ENCODE results near the gene RBM17.
"Not testable (repeated sequence)": the region's sequence is repeated elsewhere in the genome, so short reads cannot be mapped to it uniquely, and the experiment has no call there.

RBM17 gene

DNA sequence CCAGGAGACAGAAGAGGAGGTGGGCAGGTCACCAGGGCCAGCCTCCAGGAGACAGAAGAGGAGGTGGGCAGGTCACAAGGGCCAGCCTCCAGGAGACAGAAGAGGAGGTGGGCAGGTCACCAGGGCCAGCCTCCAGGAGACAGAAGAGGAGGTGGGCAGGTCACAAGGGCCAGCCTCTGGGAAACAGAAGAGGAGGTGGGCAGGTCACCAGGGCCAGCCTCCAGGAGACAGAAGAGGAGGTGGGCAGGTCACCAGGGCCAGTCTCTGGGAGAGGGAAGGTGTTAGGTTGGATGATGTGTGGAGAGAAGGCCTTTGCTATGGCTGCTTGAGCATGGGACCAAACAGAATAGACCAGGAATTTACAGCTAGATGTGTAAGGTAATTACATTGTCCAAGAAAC, 38.6 kb downstream of the RBM17 start:
- H3K18ac ChIP-seq (ENCODE audit: low read length): not testable (repeated sequence)

DNA sequence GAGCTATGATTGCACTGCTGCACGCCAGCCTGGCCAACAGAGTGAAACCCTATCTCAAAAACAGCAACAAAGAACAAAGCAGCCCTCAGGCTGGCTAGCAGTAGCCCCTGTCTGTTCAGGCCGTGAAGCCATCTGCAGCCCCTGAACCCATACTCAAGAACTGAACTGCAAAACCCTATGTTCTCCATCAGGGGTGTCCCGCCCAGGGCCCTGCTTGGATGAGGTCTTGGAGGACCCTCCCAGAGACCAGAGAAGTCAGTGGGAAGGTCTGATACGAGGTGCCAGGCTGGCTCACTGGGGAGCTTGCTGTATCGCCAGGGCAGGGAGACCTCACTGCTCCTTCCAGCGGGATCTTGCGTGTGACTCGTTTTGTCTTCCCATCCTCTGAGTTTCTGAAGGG, 39.3 kb downstream of the RBM17 start:
- Histone ChIP-seq H4K91ac (ENCODE audit: low read depth, low read length, poor library complexity) (no peak overlapping the region), H2AFZ (ENCODE audit: low read length) (no peak overlapping the region), H3K36me3 (replicated peaks in 1 of 2; ENCODE audit: control insufficient read depth in 2 of 2, insufficient read depth in 2 of 2, low read length in 2 of 2) (no peaks in the 10 kb centered on the region), H3K9ac (ENCODE audit: low read depth, low read length, poor library complexity) (no peak overlapping the region), H2BK5ac (ENCODE audit: low read length) (peak overlapping the region; percentile 83), H2BK15ac (ENCODE audit: low read length) (peak overlapping the region; percentile 44), H3K9me3 (replicated peaks in 1 of 2; ENCODE audit: control insufficient read depth in 2 of 2, insufficient read depth in 1 of 2, low read depth in 1 of 2, low read length in 2 of 2) (peaks cover 0 to 2% of the 10 kb centered on the region in 2 donors), H4K8ac (ENCODE audit: low read depth, low read length) (no peak overlapping the region), H2BK120ac (ENCODE audit: low read depth, low read length) (no peak overlapping the region), H3K27me3 (ENCODE audit: control insufficient read depth in 3 of 3, insufficient read depth in 3 of 3, low read depth in 1 of 3, low read length in 3 of 3) (no peaks in the 10 kb centered on the region), H3K27ac (replicated peaks; ENCODE audit: low read length) (no peak overlapping the region), H3K4me1 (ENCODE audit: control insufficient read depth in 2 of 2, insufficient read depth in 1 of 2, low read depth in 1 of 2, low read length in 2 of 2) (peaks cover 3 to 30% of the 10 kb centered on the region in 2 donors), H3K79me1 (ENCODE audit: low read depth, low read length) (no peaks in the 10 kb centered on the region), H3K23ac (ENCODE audit: low read depth, low read length, poor library complexity) (no peak overlapping the region), H3K14ac (ENCODE audit: low read length) (peak overlapping the region; percentile 60), H3K18ac (ENCODE audit: low read length) (peak overlapping the region; percentile 55), H3K4me2 (ENCODE audit: insufficient read depth, low read length, poor library complexity, severe bottlenecking) (no peak overlapping the region), H2AK5ac (ENCODE audit: low read depth, low read length) (peak overlapping the region; percentile 86), H2BK12ac (ENCODE audit: low read length) (peak overlapping the region; percentile 91), H3K4ac (ENCODE audit: low read length) (peak overlapping the region; percentile 43), H3K4me3 (ENCODE audit: low read length in 2 of 2) (no peak overlapping the region)
- DNase-seq (ENCODE audit: low spot score): no peak
- no CpG with 5 or more reads among the region's 8 CpGs for WGBS, 2 donors (ENCODE audit: extremely low coverage in 2 of 2, insufficient read length in 2 of 2, insufficient replicate concordance in 1 of 2)

More for the DNA sequence above, 38.6 kb downstream of the RBM17 start:
- H4K8ac ChIP-seq (ENCODE audit: low read depth, low read length); H2BK15ac ChIP-seq (ENCODE audit: low read length); H3K23ac ChIP-seq (ENCODE audit: low read depth, low read length, poor library complexity); H2AK5ac ChIP-seq (ENCODE audit: low read depth, low read length); H3K9ac ChIP-seq (ENCODE audit: low read depth, low read length, poor library complexity); H3K4me2 ChIP-seq (ENCODE audit: insufficient read depth, low read length, poor library complexity, severe bottlenecking); H3K9me3 ChIP-seq (replicated peaks in 1 of 2; ENCODE audit: control insufficient read depth in 2 of 2, insufficient read depth in 1 of 2, low read depth in 1 of 2, low read length in 2 of 2); H2BK12ac ChIP-seq (ENCODE audit: low read length); H3K27ac ChIP-seq (replicated peaks; ENCODE audit: low read length); H2AFZ ChIP-seq (ENCODE audit: low read length); H2BK5ac ChIP-seq (ENCODE audit: low read length); H3K79me1 ChIP-seq (ENCODE audit: low read depth, low read length); H3K14ac ChIP-seq (ENCODE audit: low read length); H3K36me3 ChIP-seq (replicated peaks in 1 of 2; ENCODE audit: control insufficient read depth in 2 of 2, insufficient read depth in 2 of 2, low read length in 2 of 2); DNase-seq (ENCODE audit: low spot score); H4K91ac ChIP-seq (ENCODE audit: low read depth, low read length, poor library complexity); H3K4ac ChIP-seq (ENCODE audit: low read length); H3K27me3 ChIP-seq (ENCODE audit: control insufficient read depth in 3 of 3, insufficient read depth in 3 of 3, low read depth in 1 of 3, low read length in 3 of 3); H2BK120ac ChIP-seq (ENCODE audit: low read depth, low read length); H3K4me3 ChIP-seq (ENCODE audit: low read length in 2 of 2): not testable (repeated sequence)
- H3K4me1 ChIP-seq (ENCODE audit: control insufficient read depth in 2 of 2, insufficient read depth in 1 of 2, low read depth in 1 of 2, low read length in 2 of 2): peaks cover 3 to 30% of the 10 kb centered on the region in 2 donors

DNA sequence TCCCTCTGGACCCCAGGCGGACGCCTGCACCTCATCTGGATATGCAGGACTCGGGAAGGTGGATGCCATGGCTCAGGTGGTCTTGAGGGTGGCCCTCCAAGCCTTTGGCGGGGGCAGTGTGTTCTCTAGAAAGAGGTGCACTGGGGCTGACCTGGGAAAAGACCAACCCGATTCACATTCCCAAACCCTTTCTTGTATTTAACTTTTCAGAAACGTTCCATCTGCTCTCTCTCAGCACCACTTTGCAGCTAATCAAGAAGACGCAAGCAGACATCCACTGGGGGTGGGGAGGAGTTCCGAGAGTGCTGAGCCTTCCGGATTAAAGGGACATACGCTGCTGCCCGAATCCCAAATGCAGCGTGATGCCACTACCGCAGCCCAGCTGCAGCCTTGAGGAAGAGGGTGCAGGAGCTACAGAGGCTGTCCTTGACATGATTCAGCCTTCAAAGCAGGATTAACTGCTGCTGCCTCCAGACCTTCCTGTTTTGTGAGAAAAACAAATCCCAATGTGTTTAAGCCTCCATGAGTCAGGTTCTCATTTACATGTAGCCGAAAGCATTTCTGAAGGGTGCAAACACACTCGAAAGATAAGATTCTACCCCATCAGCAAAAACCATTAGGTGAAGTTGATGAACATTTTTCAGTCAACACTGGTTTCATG, 39.9 kb downstream of the RBM17 start:
- Histone ChIP-seq H3K27me3 (ENCODE audit: control insufficient read depth in 3 of 3, insufficient read depth in 3 of 3, low read depth in 1 of 3, low read length in 3 of 3) (peaks cover 0 to 4% (median 0%) of the 10 kb centered on the region in 3 experiments), H3K4ac (ENCODE audit: low read length) (no peak overlapping the region), H2AFZ (ENCODE audit: low read length) (peak overlapping the region; percentile 72), H3K4me3 (ENCODE audit: low read length in 2 of 2) (no peak overlapping the region), H3K9me3 (replicated peaks in 1 of 2; ENCODE audit: control insufficient read depth in 2 of 2, insufficient read depth in 1 of 2, low read depth in 1 of 2, low read length in 2 of 2) (peaks cover 0 to 2% of the 10 kb centered on the region in 2 donors), H2AK5ac (ENCODE audit: low read depth, low read length) (peak overlapping the region; percentile 86), H2BK5ac (ENCODE audit: low read length) (peak overlapping the region; percentile 83), H3K4me1 (ENCODE audit: control insufficient read depth in 2 of 2, insufficient read depth in 1 of 2, low read depth in 1 of 2, low read length in 2 of 2) (peaks cover 3 to 34% of the 10 kb centered on the region in 2 donors), H3K4me2 (ENCODE audit: insufficient read depth, low read length, poor library complexity, severe bottlenecking) (no peak overlapping the region), H4K8ac (ENCODE audit: low read depth, low read length) (no peak overlapping the region), H3K14ac (ENCODE audit: low read length) (no peak overlapping the region), H2BK120ac (ENCODE audit: low read depth, low read length) (no peak overlapping the region), H3K27ac (replicated peaks; ENCODE audit: low read length) (no peak overlapping the region), H3K79me1 (ENCODE audit: low read depth, low read length) (no peaks in the 10 kb centered on the region), H3K9ac (ENCODE audit: low read depth, low read length, poor library complexity) (no peak overlapping the region), H2BK15ac (ENCODE audit: low read length) (no peak overlapping the region), H3K36me3 (replicated peaks in 1 of 2; ENCODE audit: control insufficient read depth in 2 of 2, insufficient read depth in 2 of 2, low read length in 2 of 2) (no peaks in the 10 kb centered on the region), H4K91ac (ENCODE audit: low read depth, low read length, poor library complexity) (no peak overlapping the region), H3K18ac (ENCODE audit: low read length) (peak overlapping the region; percentile 55), H2BK12ac (ENCODE audit: low read length) (no peak overlapping the region), H3K23ac (ENCODE audit: low read depth, low read length, poor library complexity) (no peak overlapping the region)
- DNase-seq (ENCODE audit: low spot score): no peak
- WGBS, 2 donors (ENCODE audit: extremely low coverage in 2 of 2, insufficient read length in 2 of 2, insufficient replicate concordance in 1 of 2): no CpG with 5 or more reads among the region's 15 CpGs

DNA sequence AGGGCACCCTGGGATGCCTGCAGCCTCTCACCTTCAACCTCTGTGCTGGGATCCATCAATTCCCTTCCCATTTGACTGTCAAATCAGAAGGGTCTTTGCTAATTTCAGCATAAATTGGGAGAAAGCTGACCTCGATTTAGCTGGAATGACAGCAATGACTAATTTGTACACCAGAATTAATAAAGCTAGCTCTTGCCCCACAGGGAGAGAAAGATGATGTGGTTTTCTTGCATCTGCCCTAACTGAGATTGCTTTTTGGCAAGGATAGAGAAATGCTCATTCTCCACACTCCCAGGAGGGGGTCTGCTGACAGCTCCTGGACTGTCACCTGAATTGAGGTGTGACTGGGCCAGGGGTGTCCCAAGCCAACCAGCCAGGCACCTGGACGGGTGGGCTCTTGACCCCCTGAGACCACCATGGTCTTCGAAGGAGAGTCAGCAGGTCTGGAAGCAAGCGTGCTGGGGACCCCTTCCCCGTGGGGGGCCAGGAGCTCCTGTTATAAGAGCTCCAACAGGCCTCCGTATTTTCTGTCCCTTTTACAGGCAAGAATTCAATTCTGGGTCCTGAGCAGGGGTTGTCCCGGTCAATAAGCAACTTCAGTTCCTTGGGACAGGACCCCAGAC, 42.1 kb downstream of the RBM17 start:
- no CpG with 5 or more reads among the region's 7 CpGs for whole genome bisulfite sequencing, 2 donors (ENCODE audit: extremely low coverage in 2 of 2, insufficient read length in 2 of 2, insufficient replicate concordance in 1 of 2)
- Histone ChIP-seq H2BK12ac (ENCODE audit: low read length) (no peak overlapping the region), H3K4me3 (ENCODE audit: low read length in 2 of 2) (peak overlapping the region in 1 of 2 donors; percentile 35), H3K79me1 (ENCODE audit: low read depth, low read length) (no peaks in the 10 kb centered on the region), H3K4me1 (ENCODE audit: control insufficient read depth in 2 of 2, insufficient read depth in 1 of 2, low read depth in 1 of 2, low read length in 2 of 2) (peaks cover 3 to 36% of the 10 kb centered on the region in 2 donors), H3K14ac (ENCODE audit: low read length) (no peak overlapping the region), H2BK5ac (ENCODE audit: low read length) (no peak overlapping the region), H3K23ac (ENCODE audit: low read depth, low read length, poor library complexity) (no peak overlapping the region), H3K27me3 (ENCODE audit: control insufficient read depth in 3 of 3, insufficient read depth in 3 of 3, low read depth in 1 of 3, low read length in 3 of 3) (peaks cover 0 to 13% (median 0%) of the 10 kb centered on the region in 3 experiments), H3K27ac (replicated peaks; ENCODE audit: low read length) (no peak overlapping the region), H3K36me3 (replicated peaks in 1 of 2; ENCODE audit: control insufficient read depth in 2 of 2, insufficient read depth in 2 of 2, low read length in 2 of 2) (no peaks in the 10 kb centered on the region), H4K91ac (ENCODE audit: low read depth, low read length, poor library complexity) (no peak overlapping the region), H3K4ac (ENCODE audit: low read length) (no peak overlapping the region), H2AFZ (ENCODE audit: low read length) (no peak overlapping the region), H2AK5ac (ENCODE audit: low read depth, low read length) (no peak overlapping the region), H3K18ac (ENCODE audit: low read length) (no peak overlapping the region), H3K9ac (ENCODE audit: low read depth, low read length, poor library complexity) (no peak overlapping the region), H4K8ac (ENCODE audit: low read depth, low read length) (no peak overlapping the region), H3K4me2 (ENCODE audit: insufficient read depth, low read length, poor library complexity, severe bottlenecking) (no peak overlapping the region), H2BK15ac (ENCODE audit: low read length) (no peak overlapping the region), H3K9me3 (replicated peaks in 1 of 2; ENCODE audit: control insufficient read depth in 2 of 2, insufficient read depth in 1 of 2, low read depth in 1 of 2, low read length in 2 of 2) (peaks cover 0 to 2% of the 10 kb centered on the region in 2 donors), H2BK120ac (ENCODE audit: low read depth, low read length) (no peak overlapping the region)
- no peak for DNase-seq (ENCODE audit: low spot score)

All from neuronal stem cell (in vitro differentiated cells).